ENCODE measurements around the gene GABRA5. TPM values are rescaled to one million over a fixed set of nuclear protein-coding genes. Genes with fewer than 3 reads are reported as not detected.

The GABRA5 gene
- polyA plus RNA-seq, 1 donor from 2014 or later, result 25.3 TPM

DNA sequence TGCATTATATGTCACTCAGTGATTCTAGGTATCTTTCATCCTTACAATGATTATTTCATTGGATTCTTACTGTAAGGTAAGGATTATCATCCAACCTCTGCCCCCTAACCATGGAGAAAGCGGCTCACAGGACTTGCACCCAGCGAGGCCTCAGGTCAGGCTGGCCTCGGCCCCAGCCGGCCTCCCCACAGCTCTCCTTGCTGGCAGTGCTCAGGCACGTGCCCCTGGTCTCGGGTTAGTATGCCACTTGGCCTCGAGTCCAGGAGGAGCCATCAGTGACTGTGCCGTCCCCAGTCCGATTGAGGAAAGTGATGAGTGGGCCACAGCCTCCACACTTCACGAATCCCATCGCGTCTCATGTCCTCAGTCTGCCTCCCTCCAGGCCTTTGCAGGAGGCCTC, 68.5 kb downstream of the GABRA5 start:
- no peak overlapping the region for H2AFZ ChIP-seq (ENCODE audit: low read depth, low read length)
- H3K27ac ChIP-seq (ENCODE audit: low read length), result no peak overlapping the region
- no peak overlapping the region for H3K4me2 ChIP-seq (ENCODE audit: low read length)
- H3K79me2 ChIP-seq (replicated peaks; ENCODE audit: insufficient read depth, low read length), result no peaks in the 10 kb centered on the region
- no peak overlapping the region for H3K9ac ChIP-seq (ENCODE audit: low read length)
- H3F3A ChIP-seq (ENCODE audit: insufficient read depth, low read length, poor library complexity, severe bottlenecking), result no peaks in the 10 kb centered on the region
- H3K27me3 ChIP-seq (ENCODE audit: insufficient read depth, low read depth, low read length), result no peaks in the 10 kb centered on the region
- no peaks in the 10 kb centered on the region for H3K9me2 ChIP-seq (ENCODE audit: insufficient read depth, low read length)
- H3K4me3 ChIP-seq (ENCODE audit: low read length), result no peak overlapping the region
- no peak for TF ChIP-seq EZH2 (IDR thresholded peaks at IDR 0.05; ENCODE audit: borderline replicate concordance, insufficient read depth, low read length, poor library complexity, severe bottlenecking)
- no peak for TF ChIP-seq EP300 (conservative IDR thresholded peaks at IDR 0.05; ENCODE audit: poor library complexity, severe bottlenecking)
- TF ChIP-seq MXI1 (conservative IDR thresholded peaks at IDR 0.05; ENCODE audit: poor library complexity, severe bottlenecking), result no peak
- no peaks in the 10 kb centered on the region for H3K36me3 ChIP-seq (ENCODE audit: insufficient read depth, low read length)
- H4K20me1 ChIP-seq (ENCODE audit: insufficient read depth), result no peaks in the 10 kb centered on the region
- H3K9me3 ChIP-seq (ENCODE audit: low read length), result no peaks in the 10 kb centered on the region

DNA sequence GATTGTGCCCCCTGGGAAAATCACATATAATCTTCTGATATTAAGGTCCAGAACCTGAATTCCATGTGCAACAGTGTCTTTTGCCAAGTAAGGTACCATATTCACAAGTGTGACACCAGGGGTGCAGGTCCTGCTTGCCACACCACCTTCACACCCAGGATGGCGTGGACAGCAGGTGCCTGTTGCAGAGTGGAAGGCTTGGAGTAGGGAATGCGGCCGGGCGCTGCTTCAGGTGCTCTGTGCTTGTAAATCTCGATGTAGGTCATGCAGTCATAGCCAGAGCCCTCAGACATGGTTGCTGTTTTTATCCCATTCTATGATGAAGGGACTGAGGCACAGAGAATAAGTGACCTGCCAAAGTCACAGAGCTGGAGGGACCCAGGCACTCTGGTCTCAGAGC, 69.6 kb downstream of the GABRA5 start:
- Histone ChIP-seq H3K9me3 (ENCODE audit: low read length) (no peaks in the 10 kb centered on the region), H3K9me2 (ENCODE audit: insufficient read depth, low read length) (no peaks in the 10 kb centered on the region), H3F3A (ENCODE audit: insufficient read depth, low read length, poor library complexity, severe bottlenecking) (no peaks in the 10 kb centered on the region), H3K36me3 (ENCODE audit: insufficient read depth, low read length) (no peaks in the 10 kb centered on the region), H3K4me2 (ENCODE audit: low read length) (no peak overlapping the region), H3K27me3 (ENCODE audit: insufficient read depth, low read depth, low read length) (no peaks in the 10 kb centered on the region), H3K9ac (ENCODE audit: low read length) (no peak overlapping the region), H3K4me3 (ENCODE audit: low read length) (no peak overlapping the region), H2AFZ (ENCODE audit: low read depth, low read length) (no peak overlapping the region), H4K20me1 (ENCODE audit: insufficient read depth) (no peaks in the 10 kb centered on the region), H3K79me2 (replicated peaks; ENCODE audit: insufficient read depth, low read length) (no peaks in the 10 kb centered on the region), H3K27ac (ENCODE audit: low read length) (no peak overlapping the region)
- TF ChIP-seq POLR2AphosphoS5 (IDR thresholded peaks at IDR 0.05) (no peak), EZH2 (IDR thresholded peaks at IDR 0.05; ENCODE audit: borderline replicate concordance, insufficient read depth, low read length, poor library complexity, severe bottlenecking) (no peak), RAD21 (conservative IDR thresholded peaks at IDR 0.05) (no peak), SMC3 (conservative IDR thresholded peaks at IDR 0.05; ENCODE audit: poor library complexity) (no peak), MXI1 (conservative IDR thresholded peaks at IDR 0.05; ENCODE audit: poor library complexity, severe bottlenecking) (no peak), EP300 (conservative IDR thresholded peaks at IDR 0.05; ENCODE audit: poor library complexity, severe bottlenecking) (no peak), TAF1 (IDR thresholded peaks at IDR 0.05; ENCODE audit: low read depth) (no peak)
- TF ChIP-seq, protein P1, sequence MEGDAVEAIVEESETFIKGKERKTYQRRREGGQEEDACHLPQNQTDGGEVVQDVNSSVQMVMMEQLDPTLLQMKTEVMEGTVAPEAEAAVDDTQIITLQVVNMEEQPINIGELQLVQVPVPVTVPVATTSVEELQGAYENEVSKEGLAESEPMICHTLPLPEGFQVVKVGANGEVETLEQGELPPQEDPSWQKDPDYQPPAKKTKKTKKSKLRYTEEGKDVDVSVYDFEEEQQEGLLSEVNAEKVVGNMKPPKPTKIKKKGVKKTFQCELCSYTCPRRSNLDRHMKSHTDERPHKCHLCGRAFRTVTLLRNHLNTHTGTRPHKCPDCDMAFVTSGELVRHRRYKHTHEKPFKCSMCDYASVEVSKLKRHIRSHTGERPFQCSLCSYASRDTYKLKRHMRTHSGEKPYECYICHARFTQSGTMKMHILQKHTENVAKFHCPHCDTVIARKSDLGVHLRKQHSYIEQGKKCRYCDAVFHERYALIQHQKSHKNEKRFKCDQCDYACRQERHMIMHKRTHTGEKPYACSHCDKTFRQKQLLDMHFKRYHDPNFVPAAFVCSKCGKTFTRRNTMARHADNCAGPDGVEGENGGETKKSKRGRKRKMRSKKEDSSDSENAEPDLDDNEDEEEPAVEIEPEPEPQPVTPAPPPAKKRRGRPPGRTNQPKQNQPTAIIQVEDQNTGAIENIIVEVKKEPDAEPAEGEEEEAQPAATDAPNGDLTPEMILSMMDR (IDR thresholded peaks at IDR 0.05; ENCODE audit: poor library complexity, severe bottlenecking), result no peak
- TF ChIP-seq, protein P2, sequence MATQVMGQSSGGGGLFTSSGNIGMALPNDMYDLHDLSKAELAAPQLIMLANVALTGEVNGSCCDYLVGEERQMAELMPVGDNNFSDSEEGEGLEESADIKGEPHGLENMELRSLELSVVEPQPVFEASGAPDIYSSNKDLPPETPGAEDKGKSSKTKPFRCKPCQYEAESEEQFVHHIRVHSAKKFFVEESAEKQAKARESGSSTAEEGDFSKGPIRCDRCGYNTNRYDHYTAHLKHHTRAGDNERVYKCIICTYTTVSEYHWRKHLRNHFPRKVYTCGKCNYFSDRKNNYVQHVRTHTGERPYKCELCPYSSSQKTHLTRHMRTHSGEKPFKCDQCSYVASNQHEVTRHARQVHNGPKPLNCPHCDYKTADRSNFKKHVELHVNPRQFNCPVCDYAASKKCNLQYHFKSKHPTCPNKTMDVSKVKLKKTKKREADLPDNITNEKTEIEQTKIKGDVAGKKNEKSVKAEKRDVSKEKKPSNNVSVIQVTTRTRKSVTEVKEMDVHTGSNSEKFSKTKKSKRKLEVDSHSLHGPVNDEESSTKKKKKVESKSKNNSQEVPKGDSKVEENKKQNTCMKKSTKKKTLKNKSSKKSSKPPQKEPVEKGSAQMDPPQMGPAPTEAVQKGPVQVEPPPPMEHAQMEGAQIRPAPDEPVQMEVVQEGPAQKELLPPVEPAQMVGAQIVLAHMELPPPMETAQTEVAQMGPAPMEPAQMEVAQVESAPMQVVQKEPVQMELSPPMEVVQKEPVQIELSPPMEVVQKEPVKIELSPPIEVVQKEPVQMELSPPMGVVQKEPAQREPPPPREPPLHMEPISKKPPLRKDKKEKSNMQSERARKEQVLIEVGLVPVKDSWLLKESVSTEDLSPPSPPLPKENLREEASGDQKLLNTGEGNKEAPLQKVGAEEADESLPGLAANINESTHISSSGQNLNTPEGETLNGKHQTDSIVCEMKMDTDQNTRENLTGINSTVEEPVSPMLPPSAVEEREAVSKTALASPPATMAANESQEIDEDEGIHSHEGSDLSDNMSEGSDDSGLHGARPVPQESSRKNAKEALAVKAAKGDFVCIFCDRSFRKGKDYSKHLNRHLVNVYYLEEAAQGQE (IDR thresholded peaks at IDR 0.05; ENCODE audit: borderline replicate concordance), result no peak

Data from neural cell (in vitro differentiated cells).